Spleen (tissue), 11 donors: Measurements from ENCODE around the gene SHROOM4. TPM values are rescaled to one million over a fixed set of nuclear protein-coding genes. Genes with fewer than 3 reads are reported as not detected.

Experiments used
- DNase-seq: peaks from one replicate; pipeline ENCODE4 v3.0.0-alpha.2; 2020
- H3K27ac ChIP-seq, 8 donors: fragments of 200-600 bp; sonication (generic) in 7 of 8; 1 replicate in 4 of 8; 2 replicates in 4 of 8; pipeline versions ENCODE4 v1.5.0 to v1.8.0; 2016 to 2021; ENCODE audit warnings: inconsistent platforms in 4 of 8, mild to moderate bottlenecking in 4 of 8, moderate library complexity in 1 of 8
- H3K27me3 ChIP-seq, 7 donors: fragments of 200-600 bp; sonication (generic) in 6 of 7; replicated peaks in 1 of 7; 1 replicate in 4 of 7; 2 replicates in 3 of 7; pipeline versions ENCODE4 v1.5.0 to v1.8.0; 2016 to 2021; ENCODE audit warnings: inconsistent platforms in 3 of 7, mild to moderate bottlenecking in 1 of 7
- H3K36me3 ChIP-seq, 6 donors: fragments of 200-600 bp; sonication (generic) in 5 of 6; 1 replicate in 4 of 6; 2 replicates in 2 of 6; pipeline versions ENCODE4 v1.5.0 to v1.8.0; 2016 to 2021; ENCODE audit warnings: inconsistent platforms in 2 of 6
- H3K4me1 ChIP-seq, 6 donors: fragments of 200-600 bp; sonication (generic) in 5 of 6; 1 replicate in 3 of 6; 2 replicates in 3 of 6; pipeline versions ENCODE4 v1.5.0 to v1.8.0; 2016 to 2021; ENCODE audit warnings: inconsistent platforms in 3 of 6
- H3K4me3 ChIP-seq, 8 donors: fragments of 200-600 bp; sonication (generic) in 7 of 8; 1 replicate in 4 of 8; 2 replicates in 4 of 8; pipeline versions ENCODE4 v1.5.0 to v1.8.0; 2016 to 2021; ENCODE audit warnings: inconsistent platforms in 4 of 8, mild to moderate bottlenecking in 4 of 8, moderate library complexity in 2 of 8
- H3K9me3 ChIP-seq, 8 donors: fragments of 200-600 bp; sonication (generic) in 7 of 8; 1 replicate in 4 of 8; 2 replicates in 4 of 8; pipeline versions ENCODE4 v1.5.0 to v1.8.0; 2016 to 2021; ENCODE audit warnings: inconsistent platforms in 4 of 8
- POLR2A ChIP-seq, 3 donors: fragments of 450-650 bp; IDR thresholded peaks; one replicate each; pipeline ENCODE4 v1.5.1; 2017; ENCODE audit warnings: antibody characterized with exemption in 3 of 3, mild to moderate bottlenecking in 1 of 3
- POLR2AphosphoS5 ChIP-seq, 3 donors: sonication (generic); formaldehyde crosslinking; IDR thresholded peaks; one replicate each; pipeline ENCODE4 v1.5.1; 2017; ENCODE audit warnings: antibody characterized with exemption in 3 of 3
- WGBS, 5 donors: extraction: QIAGEN DNeasy Blood & Tissue Kit in 3 of 5; methylation state at CpG; one replicate each; pipeline versions ENCODE4 v1.1.5 to v1.1.7; 2013 to 2018; 5-methylcytosine and 5-hydroxymethylcytosine counted together
- intact Hi-C: fragments of 100-400 bp; cut with DNase I; formaldehyde crosslinking; loops from one replicate; pipeline ENCODE4 v1.15.0; 2023; ENCODE audit warnings: low total_unique reads
- polyA plus RNA-seq, 3 donors: library from polyadenylated mRNA; stranded (reverse); fragments of 200-250 nt; gene quantifications; one replicate each; pipeline ENCODE4 v1.2.1, GENCODE V29; 2013
- total RNA-seq, 7 donors: library from RNA; depleted of rRNA in 3 of 7; stranded (reverse); fragments of >200 nt in 3 of 7; fragmentation: NEBNext Ultra II Directional in 4 of 7; extraction: Animal tissue kit (Norgen Biotek cat#: 25700) in 4 of 7; gene quantifications; one replicate each; pipeline versions ENCODE4 v1.1.0 to v1.2.1, GENCODE V29; 2016 to 2021
- TF ChIP-seq, protein P1 (sequence below), 11 experiments: fragments of 200-600 bp in 7 of 11; fragments of 450-650 bp in 4 of 11; sonication (generic) in 4 of 11; IDR thresholded peaks in 8 of 11; conservative IDR thresholded peaks in 3 of 11; 1 replicate in 7 of 11; 2 replicates in 4 of 11; pipeline versions ENCODE4 v1.4.0 to v1.8.0; 2016 to 2021; ENCODE audit warnings: antibody characterized with exemption in 11 of 11, inconsistent platforms in 4 of 11, mild to moderate bottlenecking in 1 of 11
- donor health status: healthy with polysubstance abuse.
- donor health status: DM: no; HTN: no; CAD: no; lungs with moderate emphysema.
- donor health status: DM: no; HTN: no; CAD: no.
- donor health status: Bipolar disorder and iron deficiency.
- donor health status: healthy.
- donor health status: DM: no; HTN: no; CAD: no.
- donor health status: DM: yes; HTN: yes; CAD: no.

The SHROOM4 gene
- total and polyA plus RNA-seq, 10 donors = 0.24 to 4.4 (median 2.4) TPM

DNA sequence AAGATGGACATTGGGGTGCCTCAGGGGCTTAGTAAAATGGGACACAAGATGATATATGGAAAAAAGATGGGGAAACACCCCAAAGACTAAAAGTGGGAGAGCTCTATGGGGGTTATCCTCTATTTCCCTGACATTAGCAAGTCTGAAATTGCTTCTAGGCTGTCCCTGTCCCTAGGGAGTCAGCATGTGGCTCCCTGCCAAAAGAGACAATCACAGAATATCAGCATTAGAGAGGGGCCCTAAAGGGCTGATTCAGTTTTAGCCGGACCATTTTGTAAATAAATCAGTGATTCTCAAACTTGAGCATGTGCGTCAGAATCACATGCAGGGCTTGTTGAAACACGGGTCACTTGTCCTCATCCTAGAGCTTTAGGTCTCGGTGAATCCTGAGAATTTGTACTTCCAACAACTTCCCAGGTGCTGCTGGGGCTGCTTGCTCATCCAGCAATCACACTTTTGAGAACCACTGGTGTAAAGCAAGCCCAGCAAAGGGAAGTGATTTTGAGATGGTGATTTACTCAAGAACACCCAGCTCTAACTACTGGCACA, 178.1 kb downstream of the SHROOM4 start:
- no peaks in the 10 kb centered on the region for H3K9me3 ChIP-seq
- 66 to 89% (median 82%) methylated on average over 4 of the region's 4 CpGs for WGBS, 5 donors
- intact Hi-C loops = no loop called here
- DNase-seq = no peak
- TF ChIP-seq POLR2AphosphoS5 (IDR thresholded peaks at IDR 0.05) = no peak
- TF ChIP-seq POLR2A (IDR thresholded peaks at IDR 0.05) = no peak
- TF ChIP-seq, protein P1, sequence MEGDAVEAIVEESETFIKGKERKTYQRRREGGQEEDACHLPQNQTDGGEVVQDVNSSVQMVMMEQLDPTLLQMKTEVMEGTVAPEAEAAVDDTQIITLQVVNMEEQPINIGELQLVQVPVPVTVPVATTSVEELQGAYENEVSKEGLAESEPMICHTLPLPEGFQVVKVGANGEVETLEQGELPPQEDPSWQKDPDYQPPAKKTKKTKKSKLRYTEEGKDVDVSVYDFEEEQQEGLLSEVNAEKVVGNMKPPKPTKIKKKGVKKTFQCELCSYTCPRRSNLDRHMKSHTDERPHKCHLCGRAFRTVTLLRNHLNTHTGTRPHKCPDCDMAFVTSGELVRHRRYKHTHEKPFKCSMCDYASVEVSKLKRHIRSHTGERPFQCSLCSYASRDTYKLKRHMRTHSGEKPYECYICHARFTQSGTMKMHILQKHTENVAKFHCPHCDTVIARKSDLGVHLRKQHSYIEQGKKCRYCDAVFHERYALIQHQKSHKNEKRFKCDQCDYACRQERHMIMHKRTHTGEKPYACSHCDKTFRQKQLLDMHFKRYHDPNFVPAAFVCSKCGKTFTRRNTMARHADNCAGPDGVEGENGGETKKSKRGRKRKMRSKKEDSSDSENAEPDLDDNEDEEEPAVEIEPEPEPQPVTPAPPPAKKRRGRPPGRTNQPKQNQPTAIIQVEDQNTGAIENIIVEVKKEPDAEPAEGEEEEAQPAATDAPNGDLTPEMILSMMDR (IDR thresholded peaks at IDR 0.05 in 8 of 11, conservative IDR thresholded peaks at IDR 0.05 in 3 of 11) = no peak
- no peak overlapping the region for H3K4me3 ChIP-seq
- peaks cover 0 to 7% (median 0%) of the 10 kb centered on the region in 7 donors for H3K27me3 ChIP-seq
- H3K4me1 ChIP-seq = no peaks in the 10 kb centered on the region
- no peak overlapping the region for H3K27ac ChIP-seq
- peaks cover 0 to 8% (median 0%) of the 10 kb centered on the region in 6 donors for H3K36me3 ChIP-seq

GRCh38 chrX:50635162-50635561, 178.8 kb downstream of the SHROOM4 start:
- Histone ChIP-seq H3K4me1 (no peaks in the 10 kb centered on the region), H3K36me3 (peaks cover 0 to 8% (median 0%) of the 10 kb centered on the region in 6 donors), H3K4me3 (no peak overlapping the region), H3K9me3 (no peaks in the 10 kb centered on the region), H3K27me3 (peaks cover 0 to 7% (median 0%) of the 10 kb centered on the region in 7 donors), H3K27ac (no peak overlapping the region)
- intact Hi-C loops = no loop called here
- TF ChIP-seq POLR2AphosphoS5 (IDR thresholded peaks at IDR 0.05) = no peak
- TF ChIP-seq, protein P1 (IDR thresholded peaks at IDR 0.05 in 8 of 11, conservative IDR thresholded peaks at IDR 0.05 in 3 of 11) = no peak
- TF ChIP-seq POLR2A (IDR thresholded peaks at IDR 0.05) = no peak
- DNase-seq = no peak
- WGBS, 5 donors = 65 to 86% (median 81%) methylated on average over 5 to 9 of the region's 9 CpGs; no CpG with 5 or more reads in 1 of the 5 donors

DNA sequence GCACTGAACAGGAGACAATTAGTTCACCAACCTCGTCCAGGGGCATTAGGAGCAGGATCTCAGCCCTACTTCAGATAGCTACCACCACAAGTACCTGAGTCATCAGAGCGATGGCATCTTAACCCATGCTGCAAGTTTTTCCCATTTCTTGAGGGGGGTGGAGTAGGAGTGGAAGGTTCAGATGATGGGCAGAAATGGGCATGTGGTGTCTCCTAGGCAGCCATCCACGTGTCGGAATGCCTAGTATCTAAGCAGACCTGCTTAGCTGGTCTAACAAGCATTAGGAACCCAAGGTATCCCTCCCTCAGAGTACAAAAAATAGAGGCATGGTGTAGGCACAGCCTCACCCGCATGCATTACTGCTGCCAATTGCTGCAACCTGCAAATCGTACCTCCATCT, 184.2 kb downstream of the SHROOM4 start:
- intact Hi-C loops = no loop called here
- no peak for DNase-seq
- 62 to 95% (median 82%) methylated on average over 5 to 6 of the region's 6 CpGs for WGBS, 5 donors
- no peaks in the 10 kb centered on the region for H3K4me1 ChIP-seq
- H3K4me3 ChIP-seq = no peak overlapping the region
- H3K9me3 ChIP-seq = peaks cover 0 to 3% (median 0%) of the 10 kb centered on the region in 8 donors
- peaks cover 0 to 22% (median 0%) of the 10 kb centered on the region in 7 donors for H3K27me3 ChIP-seq
- H3K36me3 ChIP-seq = peaks cover 0 to 3% (median 0%) of the 10 kb centered on the region in 6 donors
- no peak overlapping the region for H3K27ac ChIP-seq
- TF ChIP-seq POLR2A (IDR thresholded peaks at IDR 0.05) (no peak), POLR2AphosphoS5 (IDR thresholded peaks at IDR 0.05) (no peak)
- TF ChIP-seq, protein P1 (IDR thresholded peaks at IDR 0.05 in 8 of 11, conservative IDR thresholded peaks at IDR 0.05 in 3 of 11) = no peak

DNA sequence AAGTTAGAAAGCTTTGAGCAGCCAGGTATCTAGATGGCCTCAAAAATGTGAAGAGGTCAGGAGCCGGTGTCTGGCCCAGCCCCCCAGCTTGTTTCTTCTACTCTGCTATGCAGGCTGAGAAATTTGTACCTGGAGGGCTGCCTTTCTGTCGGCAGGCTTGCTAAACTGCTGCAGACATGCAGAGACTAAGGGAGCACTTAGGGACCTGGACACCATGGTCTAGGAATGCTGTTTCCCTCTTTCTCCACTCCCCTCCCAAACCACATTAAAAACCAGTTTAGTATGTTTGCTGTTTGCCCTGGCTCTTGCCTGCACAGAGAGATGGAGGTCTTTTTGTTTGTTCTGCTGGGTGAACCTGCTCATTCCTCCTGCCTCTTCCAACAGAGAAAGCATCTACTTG, 186.3 kb downstream of the SHROOM4 start:
- no peaks in the 10 kb centered on the region for H3K4me1 ChIP-seq
- DNase-seq = no peak
- no peak overlapping the region for H3K27ac ChIP-seq
- H3K27me3 ChIP-seq = peaks cover 0 to 22% (median 0%) of the 10 kb centered on the region in 7 donors
- intact Hi-C loops = no loop called here
- 51 to 89% (median 64%) methylated on average over 1 to 2 of the region's 2 CpGs for WGBS, 5 donors
- H3K4me3 ChIP-seq = no peak overlapping the region
- TF ChIP-seq POLR2A (IDR thresholded peaks at IDR 0.05) (no peak), POLR2AphosphoS5 (IDR thresholded peaks at IDR 0.05) (no peak)
- TF ChIP-seq, protein P1 (IDR thresholded peaks at IDR 0.05 in 8 of 11, conservative IDR thresholded peaks at IDR 0.05 in 3 of 11) = no peak
- no peaks in the 10 kb centered on the region for H3K36me3 ChIP-seq
- peaks cover 0 to 3% (median 0%) of the 10 kb centered on the region in 8 donors for H3K9me3 ChIP-seq
